Left cardiac atrium (tissue), 4 donors: ENCODE measurements around the gene SLC12A7. TPM values are rescaled to one million over a fixed set of nuclear protein-coding genes. Genes with fewer than 3 reads are reported as not detected.
"Not testable (repeated sequence)": the region's sequence is repeated elsewhere in the genome, so short reads cannot be mapped to it uniquely, and the experiment has no call there.

Source experiments
- ATAC-seq, 2 donors: fragments of 200-7000 bp; cut with Tn5 transposase; one replicate each; pipeline ENCODE4 v1.9.1; 2020; ENCODE audit warnings: mild to moderate bottlenecking in 2 of 2, moderate library complexity in 2 of 2
- DNase-seq: peaks from one replicate; pipeline ENCODE4 v3.0.0-alpha.2; 2020
- intact Hi-C, 2 donors: fragments of 100-400 bp; cut with DNase I; formaldehyde crosslinking; loops; one replicate each; pipeline versions ENCODE4 v1.14.1 to v1.15.1; 2022 to 2023
- total RNA-seq, 2 donors: library from RNA; stranded (reverse); fragmentation: NEBNext Ultra II Directional; extraction: Animal tissue kit (Norgen Biotek cat#: 25700); gene quantifications; one replicate each; pipeline ENCODE4 v1.2.1, GENCODE V29; 2021
- donor health status: DM: no; HTN: yes; CAD: no.
- donor health status: DM: no; HTN: yes; CAD: no; lungs with severe emphysema.
- donor health status: DM: yes; HTN: yes; CAD: no.
- donor health status: Dilated cardiomyopathy.

The SLC12A7 gene
- total RNA-seq, 2 donors from 2014 or later, result 53.7 to 54.1 TPM

GRCh38 chr5:1035421-1036405 lies 76.2 kb downstream of the SLC12A7 start:
- intact Hi-C loops, result no loop called here
- DNase-seq (peak; percentile 12), ATAC-seq (no peak)

- ATAC-seq (no peak), DNase-seq (no peak)
- intact Hi-C loops, result no loop called here
Observed at GRCh38 chr5:1034986-1035385, 76.9 kb downstream of the SLC12A7 start.

- ATAC-seq, result no peak
- peak; percentile 12 for DNase-seq
- intact Hi-C loops, result no loop called here
Observed at GRCh38 chr5:1034421-1034905, 77.4 kb downstream of the SLC12A7 start.

- no peak for DNase-seq
- intact Hi-C loops, result no loop called here
Observed at GRCh38 chr5:1033606-1034420, 78.0 kb downstream of the SLC12A7 start.

GRCh38 chr5:1033178-1033577 lies 78.7 kb downstream of the SLC12A7 start:
- intact Hi-C loops, result no loop called here
- DNase-seq, result no peak
- no peak for ATAC-seq

More at GRCh38 chr5:1033606-1034420, 78.0 kb downstream of the SLC12A7 start:
- ATAC-seq, result no peak

GRCh38 chr5:1032551-1033027 lies 79.3 kb downstream of the SLC12A7 start:
- ATAC-seq (no peak), DNase-seq (peak; percentile 12)
- intact Hi-C loops, result no loop called here

GRCh38 chr5:1032011-1032410 lies 79.9 kb downstream of the SLC12A7 start:
- peak; percentile 16 for DNase-seq
- no peak for ATAC-seq
- intact Hi-C loops, result no loop called here

- ATAC-seq, result no peak
- peak; percentile 15 for DNase-seq
- intact Hi-C loops, result no loop called here
Observed at GRCh38 chr5:1031306-1031959, 80.4 kb downstream of the SLC12A7 start.

GRCh38 chr5:1030801-1031271 lies 81.0 kb downstream of the SLC12A7 start:
- peak; percentile 22 for DNase-seq
- ATAC-seq, result no peak
- intact Hi-C loops, result no loop called here

GRCh38 chr5:1029945-1030625 lies 81.8 kb downstream of the SLC12A7 start:
- ATAC-seq (no peak), DNase-seq (peak; percentile 14)
- intact Hi-C loops, result no loop called here

GRCh38 chr5:1029282-1029944 lies 82.5 kb downstream of the SLC12A7 start:
- ATAC-seq (no peak), DNase-seq (no peak)
- intact Hi-C loops, result no loop called here

- intact Hi-C loops, result no loop called here
- DNase-seq (peak; percentile 14), ATAC-seq (no peak)
Observed at GRCh38 chr5:1028481-1029281, 83.2 kb downstream of the SLC12A7 start.

- ATAC-seq, result no peak
- intact Hi-C loops, result no loop called here
- peak; percentile 16 for DNase-seq
Observed at GRCh38 chr5:1027631-1028441, 84.0 kb downstream of the SLC12A7 start.

GRCh38 chr5:1026700-1027621 lies 84.9 kb downstream of the SLC12A7 start:
- peak; percentile 17 for DNase-seq
- peak in 1 of 2 donors; percentile 34 for ATAC-seq

GRCh38 chr5:1021969-1022336 lies 89.9 kb downstream of the SLC12A7 start:
- intact Hi-C loops, ATAC-seq: not testable (repeated sequence)
- peak; percentile 10 for DNase-seq

More at GRCh38 chr5:1026700-1027621, 84.9 kb downstream of the SLC12A7 start:
- intact Hi-C loops, result no loop called here
